ENCODE data around the gene ATP5ME. TPM values are rescaled to one million over a fixed set of nuclear protein-coding genes. Genes with fewer than 3 reads are reported as not detected.

ATP5ME gene
- total and polyA plus RNA-seq, 2 of the 13 experiments (the other 11 are each of a cell fraction or from before 2014, with no cell fraction given) = 305 to 753 TPM

- TF ChIP-seq ETS1 (CRISPR knock-in tag; IDR thresholded peaks at IDR 0.05) (no peak), MXD1 (CRISPR knock-in tag; IDR thresholded peaks at IDR 0.05) (no peak; the same call in 1 of the 2 replicates), ZNF691 (CRISPR knock-in tag; IDR thresholded peaks at IDR 0.05; ENCODE audit: borderline replicate concordance, low read depth) (no peak), ZNF607 (CRISPR knock-in tag; IDR thresholded peaks at IDR 0.05; ENCODE audit: borderline replicate concordance) (no peak), ZBTB33 (CRISPR knock-in tag; IDR thresholded peaks at IDR 0.05) (peak; percentile 8; the same call in 1 of the 2 replicates), CTCF (CRISPR knock-in tag; IDR thresholded peaks at IDR 0.05) (0 out of 2 replicates have a peak, but pooled peaks have one; percentile 22), E2F5 (CRISPR knock-in tag; conservative IDR thresholded peaks at IDR 0.05) (no peak), ZNF792 (CRISPR knock-in tag; IDR thresholded peaks at IDR 0.05) (no peak), NCOR1 (IDR thresholded peaks at IDR 0.05; ENCODE audit: borderline replicate concordance, low read length) (no peak), NR2C2 (CRISPR knock-in tag; IDR thresholded peaks at IDR 0.05; ENCODE audit: borderline replicate concordance) (no peak), ATM (IDR thresholded peaks at IDR 0.05; ENCODE audit: borderline replicate concordance) (no peak), CBX1 (IDR thresholded peaks at IDR 0.05; ENCODE audit: low read depth) (no peak), TFDP2 (CRISPR knock-in tag; IDR thresholded peaks at IDR 0.05) (no peak), SOX13 (IDR thresholded peaks at IDR 0.05) (no peak), SOX13 (CRISPR knock-in tag; conservative IDR thresholded peaks at IDR 0.05 in 1 of 2, IDR thresholded peaks at IDR 0.05 in 1 of 2) (0 out of 4 replicates have a peak, but pooled peaks of 1 of the 2 experiments have one; percentile 5), NRL (CRISPR knock-in tag; IDR thresholded peaks at IDR 0.05; ENCODE audit: borderline replicate concordance) (peak; percentile 17; the same call in 1 of the 2 replicates), EHMT2 (IDR thresholded peaks at IDR 0.05; ENCODE audit: borderline replicate concordance, low read depth, low read length) (no peak)
These were observed 12.5 kb upstream of the ATP5ME start (continued) for GRCh38 chr4:686413-687040.

Measured in HepG2 (cell line).